ENCODE data around the gene MYO1B. TPM values are rescaled to one million over a fixed set of nuclear protein-coding genes. Genes with fewer than 3 reads are reported as not detected.

Gene MYO1B
- total and polyA plus RNA-seq, 2 experiments from 2014 or later = 26.4 to 70.6 TPM

GRCh38 chr2:191319186-191319585 lies 74.0 kb downstream of the MYO1B start:
- H3K4me2 ChIP-seq = 0 out of 2 replicates have a peak overlapping the region, but pooled peaks have one; percentile 17
- TF ChIP-seq CTCF (conservative IDR thresholded peaks at IDR 0.05; ENCODE audit: low read depth in 2 of 2) (no peak), ZNF114 (CRISPR knock-in tag; IDR thresholded peaks at IDR 0.05) (no peak), ETS1 (IDR thresholded peaks at IDR 0.05) (no peak), STAT1 (IDR thresholded peaks at IDR 0.05; ENCODE audit: unreplicated experiment) (no peak), CREB1 (CRISPR knock-in tag; IDR thresholded peaks at IDR 0.05; ENCODE audit: low read depth) (no peak), JUNB (IDR thresholded peaks at IDR 0.05; ENCODE audit: unreplicated experiment) (no peak), NANOG (IDR thresholded peaks at IDR 0.05; ENCODE audit: borderline replicate concordance) (no peak), POLR2AphosphoS5 (IDR thresholded peaks at IDR 0.05; ENCODE audit: low read depth) (no peak), REST (IDR thresholded peaks at IDR 0.05; ENCODE audit: unreplicated experiment) (no peak), ZNF462 (CRISPR knock-in tag; IDR thresholded peaks at IDR 0.05) (no peak), EZH2phosphoT487 (IDR thresholded peaks at IDR 0.05; ENCODE audit: unreplicated experiment) (no peak), ZNF331 (CRISPR knock-in tag; IDR thresholded peaks at IDR 0.05; ENCODE audit: low read depth) (no peak)
- peak; percentile 19 for ATAC-seq
- no peak overlapping the region for H2AFZ ChIP-seq
- Mint-ChIP-seq H3K4me3 (no peak overlapping the region), H3K27ac (peak overlapping the region; percentile 53), H3K4me1 (peaks cover 67% of the 10 kb centered on the region), H3K9me3 (peaks cover under 1% of the 10 kb centered on the region; the same call in 1 of the 3 replicates), H3K27me3 (ENCODE audit: insufficient read depth, low read depth, poor library complexity) (no peaks in the 10 kb centered on the region), H3K36me3 (ENCODE audit: low read depth) (peaks cover 12% of the 10 kb centered on the region; the same call in 2 of the 3 replicates)
- peaks cover 8% of the 10 kb centered on the region; the same call in 1 of the 2 replicates for H3K9me2 ChIP-seq (ENCODE audit: insufficient read depth)
- H3F3A ChIP-seq (replicated peaks; ENCODE audit: low read depth) = no peaks in the 10 kb centered on the region
- no peak overlapping the region for H3K27ac ChIP-seq (ENCODE audit: low read depth)
- H3K27me3 ChIP-seq (ENCODE audit: insufficient read depth) = no peaks in the 10 kb centered on the region
- no peak for DNase-seq (ENCODE audit: low spot score)
- H3K4me3 ChIP-seq = no peak overlapping the region
- peaks cover 60% of the 10 kb centered on the region for H3K4me1 ChIP-seq (ENCODE audit: insufficient read depth)
- H3K79me2 ChIP-seq (replicated peaks; ENCODE audit: insufficient read depth) = peaks cover 87% of the 10 kb centered on the region
- H3K36me3 ChIP-seq (ENCODE audit: insufficient read depth) = no peaks in the 10 kb centered on the region
- no peaks in the 10 kb centered on the region; the same call in 1 of the 2 replicates for H4K20me1 ChIP-seq (replicated peaks; ENCODE audit: insufficient read depth)
